Hepatocyte (in vitro differentiated cells): Measurements from ENCODE around the gene HOXD1.

ENCODE experiments used
- EZH2 ChIP-seq: fragments of 200-600 bp; sonication (generic); IDR thresholded peaks from 2 replicates; pipeline ENCODE4 v1.6.1; 2016; ENCODE audit warnings: antibody characterized with exemption, mild to moderate bottlenecking, borderline replicate concordance
- EZH2phosphoT487 ChIP-seq: fragments of 200-600 bp; sonication (generic); IDR thresholded peaks from one replicate; pipeline ENCODE4 v1.6.1; 2018; ENCODE audit warnings: antibody characterized with exemption, mild to moderate bottlenecking, low read depth, moderate library complexity; ENCODE audit not compliant: unreplicated experiment, severe bottlenecking
- TF ChIP-seq, protein P1 (sequence below): fragments of 200-600 bp; sonication (generic); IDR thresholded peaks from 2 replicates; pipeline ENCODE4 v1.5.1; 2016; ENCODE audit warnings: antibody characterized with exemption, mild to moderate bottlenecking; ENCODE audit not compliant: poor library complexity

DNA sequence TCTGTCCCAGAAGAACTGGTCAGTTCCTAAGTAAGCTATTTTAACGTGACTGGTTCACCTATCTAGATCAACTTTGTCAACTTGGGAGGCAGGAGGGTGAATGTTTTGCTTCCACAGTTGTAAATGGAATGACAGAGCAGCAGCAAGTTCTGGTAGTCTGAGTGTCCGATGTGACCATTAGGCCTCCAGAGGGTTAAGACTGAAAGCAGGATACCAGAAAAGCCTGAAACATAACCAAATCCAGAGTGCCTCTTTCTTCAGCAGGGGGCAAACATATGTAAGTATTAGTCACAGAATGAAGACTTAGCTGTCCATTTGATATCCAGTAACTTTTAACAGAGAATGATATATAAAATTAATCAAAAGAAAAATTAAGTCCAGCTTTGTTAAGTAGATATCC, 22.2 kb upstream of the HOXD1 start:
- TF ChIP-seq, protein P1, sequence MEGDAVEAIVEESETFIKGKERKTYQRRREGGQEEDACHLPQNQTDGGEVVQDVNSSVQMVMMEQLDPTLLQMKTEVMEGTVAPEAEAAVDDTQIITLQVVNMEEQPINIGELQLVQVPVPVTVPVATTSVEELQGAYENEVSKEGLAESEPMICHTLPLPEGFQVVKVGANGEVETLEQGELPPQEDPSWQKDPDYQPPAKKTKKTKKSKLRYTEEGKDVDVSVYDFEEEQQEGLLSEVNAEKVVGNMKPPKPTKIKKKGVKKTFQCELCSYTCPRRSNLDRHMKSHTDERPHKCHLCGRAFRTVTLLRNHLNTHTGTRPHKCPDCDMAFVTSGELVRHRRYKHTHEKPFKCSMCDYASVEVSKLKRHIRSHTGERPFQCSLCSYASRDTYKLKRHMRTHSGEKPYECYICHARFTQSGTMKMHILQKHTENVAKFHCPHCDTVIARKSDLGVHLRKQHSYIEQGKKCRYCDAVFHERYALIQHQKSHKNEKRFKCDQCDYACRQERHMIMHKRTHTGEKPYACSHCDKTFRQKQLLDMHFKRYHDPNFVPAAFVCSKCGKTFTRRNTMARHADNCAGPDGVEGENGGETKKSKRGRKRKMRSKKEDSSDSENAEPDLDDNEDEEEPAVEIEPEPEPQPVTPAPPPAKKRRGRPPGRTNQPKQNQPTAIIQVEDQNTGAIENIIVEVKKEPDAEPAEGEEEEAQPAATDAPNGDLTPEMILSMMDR = no peak
- TF ChIP-seq EZH2 = no peak
- no peak for TF ChIP-seq EZH2phosphoT487
